Neural cell (in vitro differentiated cells): Measurements from ENCODE around the gene LIPC.

Source experiments
- CTCF ChIP-seq: fragments of 450-650 bp; IDR thresholded peaks from 2 replicates; pipeline ENCODE4 v1.5.1; 2014; ENCODE audit warnings: antibody characterized with exemption, mild to moderate bottlenecking, moderate library complexity; ENCODE audit not compliant: poor library complexity, severe bottlenecking
- EZH2 ChIP-seq: fragments of 200-600, 300-800 bp; shearing (Covaris generic), sonication (generic); IDR thresholded peaks from 2 replicates; pipeline ENCODE4 v1.6.1; 2014; ENCODE audit warnings: antibody characterized with exemption, low read length, borderline replicate concordance, mild to moderate bottlenecking; ENCODE audit not compliant: insufficient read depth, poor library complexity, severe bottlenecking
- REST ChIP-seq: IDR thresholded peaks from 2 replicates; pipeline ENCODE4 v1.6.1; 2012; ENCODE audit warnings: borderline replicate concordance

GRCh38 chr15:58547628-58548307 is 116.0 kb downstream of the LIPC start:
- TF ChIP-seq CTCF (no peak), REST (no peak), EZH2 (no peak)
